Measurements from ENCODE around the gene USP22. TPM values are rescaled to one million over a fixed set of nuclear protein-coding genes. Genes with fewer than 3 reads are reported as not detected.

USP22 gene
- total and polyA plus RNA-seq, 2 of the 13 experiments (the other 11 are each of a cell fraction or from before 2014, with no cell fraction given): 98.0 to 130 TPM

DNA sequence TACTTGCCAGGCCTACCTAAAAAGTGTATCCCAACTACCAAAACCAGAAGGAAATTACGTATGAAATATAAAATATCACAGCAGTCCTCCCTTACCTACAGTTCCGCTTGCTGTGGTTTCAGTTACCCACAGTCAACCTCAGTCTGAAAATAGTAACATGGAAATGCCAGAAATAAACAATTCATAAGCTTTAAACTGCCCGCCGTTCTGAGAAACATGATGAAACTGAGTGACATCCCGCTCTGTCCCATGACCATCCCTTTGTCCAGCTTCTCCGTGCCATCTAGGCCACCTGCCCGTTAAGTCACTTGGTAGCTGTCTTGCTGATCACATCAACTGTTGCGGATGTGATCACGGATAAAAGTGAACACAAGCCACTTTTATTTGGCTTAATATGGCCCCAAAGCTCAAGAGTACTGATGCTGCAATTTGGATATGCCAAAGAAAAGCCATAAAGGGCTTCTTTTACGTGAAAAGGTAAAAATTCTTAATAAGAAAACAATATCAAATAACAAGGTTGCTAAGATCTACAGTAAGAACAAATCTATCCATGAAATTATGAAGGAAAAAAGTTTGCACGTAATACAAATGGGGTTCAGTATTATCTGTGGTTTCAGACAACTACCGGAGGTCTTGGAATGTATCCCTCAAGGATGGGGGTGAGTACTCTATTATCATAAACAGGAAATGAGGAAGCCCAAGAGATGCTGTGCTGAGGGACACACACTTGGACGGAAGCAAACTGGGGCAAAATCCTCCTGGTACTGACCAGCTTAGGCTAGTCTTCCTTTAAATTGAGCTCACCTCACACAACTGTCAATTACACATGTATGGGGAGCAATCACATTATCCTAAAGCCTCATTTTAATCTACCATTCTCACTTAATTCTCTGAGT is 8.2 kb downstream of the USP22 start:
- peaks cover 57% of the 10 kb centered on the region for H3K4me1 ChIP-seq (ENCODE audit: insufficient read depth, low read length)
- in situ Hi-C loops (cut with HindIII; ENCODE audit: extremely low pct_ligation_motif_present, low pct_unique_long_range_greater_than_20kb): no loop called here
- POLR2A ChIA-PET: interaction anchor here (1.3 kb wide), 1 partner anchor 9 kb away, joined by 3 read pairs; the partner anchor contains the start of gene USP22

More for the DNA sequence above, 8.2 kb downstream of the USP22 start:
- WGBS (ENCODE audit: low lambda C conversion rate): 97% methylated on average over 12 of the region's 13 CpGs
- Histone ChIP-seq H4K20me1 (ENCODE audit: insufficient read depth, low read length) (peaks cover 98% of the 10 kb centered on the region), H3K9ac (ENCODE audit: insufficient read depth, low read depth, low read length) (no peak overlapping the region), H3K4me3 (replicated peaks in 1 of 3; ENCODE audit: insufficient read depth in 1 of 3, low read depth in 2 of 3, low read length in 3 of 3) (no peak overlapping the region), H3K36me3 (replicated peaks in 1 of 2; ENCODE audit: control insufficient read depth in 1 of 2, insufficient read depth in 2 of 2, low read length in 2 of 2) (peaks cover 1 to 28% of the 10 kb centered on the region in 2 experiments; a peak in 3 of 5 replicates), H2AFZ (ENCODE audit: low read length) (no peak overlapping the region), H3K9me3 (ENCODE audit: low read length) (no peaks in the 10 kb centered on the region), H3K4me2 (ENCODE audit: low read depth, low read length) (no peak overlapping the region), H3K79me2 (ENCODE audit: insufficient read depth, low read length) (peaks cover 98% of the 10 kb centered on the region), H3K27ac (ENCODE audit: extremely low read length, insufficient read depth, low read length) (no peak overlapping the region), H3K27me3 (ENCODE audit: control insufficient read depth in 1 of 2, insufficient read depth in 2 of 2, low read length in 2 of 2) (no peaks in the 10 kb centered on the region)
- FAIRE-seq (no peak), DNase-seq (ENCODE audit: low spot score) (no peak), ATAC-seq (no peak)
- CTCF ChIA-PET (ENCODE audit: low intra/inter-chr PET ratio, low total read pairs): no interaction called here
- intact Hi-C loops (cut with micrococcal nuclease; ENCODE audit: unreplicated experiment): no loop called here
- TSS peak; percentile 1 for BruUV-seq (replicated peaks)
- TF ChIP-seq, protein P1, sequence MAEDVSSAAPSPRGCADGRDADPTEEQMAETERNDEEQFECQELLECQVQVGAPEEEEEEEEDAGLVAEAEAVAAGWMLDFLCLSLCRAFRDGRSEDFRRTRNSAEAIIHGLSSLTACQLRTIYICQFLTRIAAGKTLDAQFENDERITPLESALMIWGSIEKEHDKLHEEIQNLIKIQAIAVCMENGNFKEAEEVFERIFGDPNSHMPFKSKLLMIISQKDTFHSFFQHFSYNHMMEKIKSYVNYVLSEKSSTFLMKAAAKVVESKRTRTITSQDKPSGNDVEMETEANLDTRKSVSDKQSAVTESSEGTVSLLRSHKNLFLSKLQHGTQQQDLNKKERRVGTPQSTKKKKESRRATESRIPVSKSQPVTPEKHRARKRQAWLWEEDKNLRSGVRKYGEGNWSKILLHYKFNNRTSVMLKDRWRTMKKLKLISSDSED (CRISPR knock-in tag; IDR thresholded peaks at IDR 0.05): no peak
- TF ChIP-seq ZNF792 (CRISPR knock-in tag; IDR thresholded peaks at IDR 0.05) (no peak), ATF4 (CRISPR knock-in tag; IDR thresholded peaks at IDR 0.05) (0 out of 4 replicates have a peak, but pooled peaks of 1 of the 2 experiments have one; percentile 34), NR3C1 (CRISPR knock-in tag; IDR thresholded peaks at IDR 0.05) (no peak)
